DND-41 (cell line): Measurements from ENCODE around the gene TIMMDC1.
"Not testable (repeated sequence)": the region's sequence is repeated elsewhere in the genome, so short reads cannot be mapped to it uniquely, and the experiment has no call there.

ENCODE experiments used
- ATAC-seq: fragments of 200-7000 bp; cut with Tn5 transposase; 3 replicates; pipeline ENCODE4 v1.9.1; 2021; ENCODE audit warnings: low read depth; ENCODE audit not compliant: insufficient read depth
- DNase-seq: peaks from one replicate; pipeline ENCODE4 v3.0.0-alpha.2; 2020
- H2AFZ ChIP-seq: 2 replicates; pipeline ENCODE4 v1.6.0; 2012; ENCODE audit warnings: low read depth, low read length
- H3K27ac ChIP-seq: 2 replicates; pipeline ENCODE4 v1.5.1; 2012; ENCODE audit warnings: low read length, inconsistent platforms
- H3K27me3 ChIP-seq: fragments of 200-600 bp; sonication (generic); 2 replicates; pipeline ENCODE4 v1.6.0; 2012; ENCODE audit warnings: low read length, mild to moderate bottlenecking, inconsistent platforms; ENCODE audit not compliant: insufficient read depth, poor library complexity
- H3K36me3 ChIP-seq: 2 replicates; pipeline ENCODE4 v1.5.1; 2012; ENCODE audit warnings: low read length, inconsistent platforms; ENCODE audit not compliant: insufficient read depth
- H3K4me1 ChIP-seq: 2 replicates; pipeline ENCODE4 v1.5.1; 2012; ENCODE audit warnings: mild to moderate bottlenecking, low read length; ENCODE audit not compliant: insufficient read depth
- H3K4me2 ChIP-seq: 2 replicates; pipeline ENCODE4 v1.6.0; 2012; ENCODE audit warnings: mild to moderate bottlenecking, moderate library complexity, low read length, inconsistent platforms; ENCODE audit not compliant: insufficient read depth
- H3K4me3 ChIP-seq, 2 experiments: fragments of 200-600 bp in 1 of 2; shearing (Covaris generic) in 1 of 2; 2 replicates each; pipeline ENCODE4 v1.5.1; 2012 to 2016; ENCODE audit warnings: inconsistent platforms in 2 of 2, low read length in 2 of 2, mild to moderate bottlenecking in 2 of 2, low read depth in 1 of 2, moderate library complexity in 1 of 2
- H3K79me2 ChIP-seq: 2 replicates; pipeline ENCODE4 v1.6.0; 2012; ENCODE audit warnings: low read length, inconsistent platforms; ENCODE audit not compliant: insufficient read depth
- H3K9ac ChIP-seq: 2 replicates; pipeline ENCODE4 v1.6.0; 2012; ENCODE audit warnings: low read depth, mild to moderate bottlenecking, inconsistent platforms, low read length, moderate library complexity
- H3K9me3 ChIP-seq: 2 replicates; pipeline ENCODE4 v1.5.1; 2012; ENCODE audit warnings: low read length, moderate library complexity, mild to moderate bottlenecking, inconsistent platforms; ENCODE audit not compliant: insufficient read depth, severe bottlenecking
- H4K20me1 ChIP-seq: 2 replicates; pipeline ENCODE4 v1.6.0; 2012; ENCODE audit warnings: low read length; ENCODE audit not compliant: insufficient read depth
- CTCF ChIP-seq: IDR thresholded peaks from 2 replicates; pipeline ENCODE4 v1.5.1; 2012; ENCODE audit warnings: borderline replicate concordance, low read length, moderate library complexity, mild to moderate bottlenecking; ENCODE audit not compliant: poor library complexity, severe bottlenecking; ENCODE audit errors: extremely low read depth
- EZH2 ChIP-seq: IDR thresholded peaks from 3 replicates; pipeline ENCODE4 v1.6.1; 2012; ENCODE audit warnings: borderline replicate concordance, low read depth, mild to moderate bottlenecking, moderate library complexity, low read length, inconsistent platforms; ENCODE audit not compliant: severe bottlenecking

Gene TIMMDC1

GRCh38 chr3:119551598-119551997 is 53.3 kb downstream of the TIMMDC1 start:
- Histone ChIP-seq H3K4me3 (no peak overlapping the region), H3K9ac (no peak overlapping the region), H3K4me2 (no peak overlapping the region), H3K27me3 (peaks cover 5% of the 10 kb centered on the region), H3K36me3 (no peaks in the 10 kb centered on the region), H3K9me3 (no peaks in the 10 kb centered on the region), H3K79me2 (no peaks in the 10 kb centered on the region), H3K27ac (no peak overlapping the region), H2AFZ (no peak overlapping the region), H3K4me1 (no peaks in the 10 kb centered on the region), H4K20me1 (no peaks in the 10 kb centered on the region)
- TF ChIP-seq CTCF (no peak), EZH2 (no peak)
- ATAC-seq, result no peak
- no peak for DNase-seq

DNA sequence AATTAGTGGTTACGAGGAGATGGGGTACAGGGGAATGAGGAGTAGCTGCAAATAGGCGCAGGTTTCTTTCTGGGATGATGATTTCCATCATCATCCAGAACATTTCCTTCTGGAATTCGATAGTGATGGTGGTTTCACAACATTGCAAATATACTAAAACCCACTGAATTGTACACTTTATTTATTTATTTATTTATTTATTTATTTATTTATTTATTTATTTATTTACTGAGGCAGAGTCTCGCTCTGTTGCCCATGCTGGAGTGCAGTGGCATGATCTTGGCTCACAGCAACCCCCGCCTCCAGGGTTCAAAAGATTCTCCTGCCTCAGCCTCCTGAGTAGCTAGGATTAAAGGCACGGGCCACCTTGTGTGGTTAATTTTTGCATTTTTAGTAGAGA is 54.6 kb downstream of the TIMMDC1 start:
- not testable (repeated sequence) for H3K36me3 ChIP-seq, H4K20me1 ChIP-seq, H3K4me2 ChIP-seq, H3K4me1 ChIP-seq, H3K27ac ChIP-seq, H3K27me3 ChIP-seq, H3K79me2 ChIP-seq, H3K9ac ChIP-seq, DNase-seq, H2AFZ ChIP-seq, ATAC-seq, H3K9me3 ChIP-seq, H3K4me3 ChIP-seq

- Histone ChIP-seq H3K27me3 (peaks cover 5% of the 10 kb centered on the region), H3K4me3 (no peak overlapping the region), H3K27ac (no peak overlapping the region), H3K79me2 (no peaks in the 10 kb centered on the region), H3K4me2 (no peak overlapping the region), H2AFZ (no peak overlapping the region), H3K4me1 (no peaks in the 10 kb centered on the region), H3K9ac (no peak overlapping the region), H3K36me3 (no peaks in the 10 kb centered on the region), H3K9me3 (no peaks in the 10 kb centered on the region), H4K20me1 (no peaks in the 10 kb centered on the region)
- TF ChIP-seq CTCF, result no peak
- TF ChIP-seq EZH2, result no peak
- ATAC-seq (no peak), DNase-seq (no peak)
Measured at GRCh38 chr3:119553823-119554415, 55.6 kb downstream of the TIMMDC1 start.

- DNase-seq, result no peak
- no peak overlapping the region for H3K9ac ChIP-seq
- no peak for ATAC-seq
- no peaks in the 10 kb centered on the region for H3K9me3 ChIP-seq
- no peak overlapping the region for H3K4me2 ChIP-seq
- no peak overlapping the region for H2AFZ ChIP-seq
- H3K27me3 ChIP-seq, result peaks cover 5% of the 10 kb centered on the region
- no peak overlapping the region for H3K27ac ChIP-seq
- H3K36me3 ChIP-seq, result no peaks in the 10 kb centered on the region
- no peaks in the 10 kb centered on the region for H3K4me1 ChIP-seq
- no peak overlapping the region for H3K4me3 ChIP-seq
- H3K79me2 ChIP-seq, result no peaks in the 10 kb centered on the region
- TF ChIP-seq CTCF (no peak), EZH2 (no peak)
- H4K20me1 ChIP-seq, result no peaks in the 10 kb centered on the region
Measured at GRCh38 chr3:119555309-119555735, 57.0 kb downstream of the TIMMDC1 start.
